Superior temporal gyrus (tissue), 1 donor: ENCODE data around the gene CCDC85A.

Source experiments
- DNase-seq: peaks from one replicate; pipeline ENCODE4 v3.0.0-alpha.2; 2016; ENCODE audit errors: extremely low spot score

The CCDC85A gene

GRCh38 chr2:56297671-56298070 lies 113.9 kb downstream of the CCDC85A start:
- DNase-seq = no peak

GRCh38 chr2:56299171-56299691 lies 115.4 kb downstream of the CCDC85A start:
- DNase-seq = no peak

- no peak for DNase-seq
Observed at GRCh38 chr2:56309626-56310170, 125.9 kb downstream of the CCDC85A start.

GRCh38 chr2:56313500-56313921 lies 129.7 kb downstream of the CCDC85A start:
- DNase-seq = peak; percentile 56

- DNase-seq = no peak
Observed at GRCh38 chr2:56314371-56314770, 130.6 kb downstream of the CCDC85A start.

- DNase-seq = no peak
Observed at GRCh38 chr2:56314796-56315195, 131.0 kb downstream of the CCDC85A start.

GRCh38 chr2:56315376-56315775 lies 131.6 kb downstream of the CCDC85A start:
- no peak for DNase-seq

GRCh38 chr2:56316011-56316410 lies 132.2 kb downstream of the CCDC85A start:
- no peak for DNase-seq

GRCh38 chr2:56318147-56318546 lies 134.4 kb downstream of the CCDC85A start:
- no peak for DNase-seq

GRCh38 chr2:56325661-56326345 lies 142.0 kb downstream of the CCDC85A start:
- no peak for DNase-seq

- no peak for DNase-seq
Observed at GRCh38 chr2:56326346-56326741, 142.6 kb downstream of the CCDC85A start.

GRCh38 chr2:56331810-56332209 lies 148.0 kb downstream of the CCDC85A start:
- no peak for DNase-seq

- DNase-seq = peak; percentile 30
Observed at GRCh38 chr2:56333812-56334485, 150.2 kb downstream of the CCDC85A start.

GRCh38 chr2:56334622-56335021 lies 150.8 kb downstream of the CCDC85A start:
- peak; percentile 55 for DNase-seq

- no peak for DNase-seq
Observed at GRCh38 chr2:56335101-56335500, 151.3 kb downstream of the CCDC85A start.

GRCh38 chr2:56337342-56337741 lies 153.6 kb downstream of the CCDC85A start:
- DNase-seq = no peak

- DNase-seq = no peak
Observed at GRCh38 chr2:56338232-56338631, 154.4 kb downstream of the CCDC85A start.

GRCh38 chr2:56344771-56345170 lies 161.0 kb downstream of the CCDC85A start:
- no peak for DNase-seq

- DNase-seq = no peak
Observed at GRCh38 chr2:56347881-56348280, 164.1 kb downstream of the CCDC85A start.

GRCh38 chr2:56348392-56349210 lies 164.8 kb downstream of the CCDC85A start:
- DNase-seq = no peak

GRCh38 chr2:56357655-56358295 lies 174.0 kb downstream of the CCDC85A start:
- no peak for DNase-seq

GRCh38 chr2:56361844-56362243 lies 178.1 kb downstream of the CCDC85A start:
- no peak for DNase-seq
